CD4-positive, alpha-beta T cell treated with Interleukin-6 for 4 hours (primary cell): ENCODE results near the gene SCYGR4.
"Not testable (repeated sequence)": the region's sequence is repeated elsewhere in the genome, so short reads cannot be mapped to it uniquely, and the experiment has no call there.

Experiments
- DNase-seq: peaks from one replicate; pipeline ENCODE4 v3.0.0-alpha.2; 2020; ENCODE audit warnings: mixed read lengths

SCYGR4 gene

GRCh38 chr2:227617316-227618230, at the start of gene SCYGR4:
Gene SCYGR4, plus strand, starts transcription at chr2:227617498. Its CDS starts 0 bp downstream, at chr2:227617498.
- DNase-seq: no peak

GRCh38 chr2:227568852-227569169, 48.5 kb upstream of the SCYGR4 start:
- no peak for DNase-seq

GRCh38 chr2:227570615-227571014, 46.7 kb upstream of the SCYGR4 start:
- no peak for DNase-seq

- DNase-seq: no peak
Measured at GRCh38 chr2:227576110-227576509, 41.2 kb upstream of the SCYGR4 start.

- no peak for DNase-seq
Measured at GRCh38 chr2:227576812-227577211, 40.5 kb upstream of the SCYGR4 start.

GRCh38 chr2:227577555-227577954, 39.7 kb upstream of the SCYGR4 start:
- no peak for DNase-seq

GRCh38 chr2:227578642-227579041, 38.7 kb upstream of the SCYGR4 start:
- no peak for DNase-seq

- DNase-seq: no peak
Measured at GRCh38 chr2:227579791-227580190, 37.5 kb upstream of the SCYGR4 start.

- no peak for DNase-seq
Measured at GRCh38 chr2:227582369-227582768, 34.9 kb upstream of the SCYGR4 start.

GRCh38 chr2:227592694-227593387, 24.5 kb upstream of the SCYGR4 start:
- DNase-seq: no peak

GRCh38 chr2:227595797-227596196, 21.5 kb upstream of the SCYGR4 start:
- DNase-seq: no peak

- no peak for DNase-seq
Measured at GRCh38 chr2:227597036-227597435, 20.3 kb upstream of the SCYGR4 start.

GRCh38 chr2:227597998-227598397, 19.3 kb upstream of the SCYGR4 start:
- no peak for DNase-seq

GRCh38 chr2:227598835-227599503, 18.3 kb upstream of the SCYGR4 start, which contains the start of gene SCYGR2:
Gene SCYGR2, plus strand, starts transcription at chr2:227598893. Its CDS starts 0 bp downstream, at chr2:227598893.
- DNase-seq: not testable (repeated sequence)

GRCh38 chr2:227602358-227602757, 14.9 kb upstream of the SCYGR4 start:
- DNase-seq: no peak

GRCh38 chr2:227606476-227606875, 10.8 kb upstream of the SCYGR4 start:
- no peak for DNase-seq

GRCh38 chr2:227607941-227608340, 9.4 kb upstream of the SCYGR4 start:
- DNase-seq: no peak

- no peak for DNase-seq
Measured at GRCh38 chr2:227608561-227609338, 8.5 kb upstream of the SCYGR4 start.

- DNase-seq: no peak
Measured at GRCh38 chr2:227610123-227610522, 7.2 kb upstream of the SCYGR4 start.

- no peak for DNase-seq
Measured at GRCh38 chr2:227612546-227613271, 4.6 kb upstream of the SCYGR4 start.

GRCh38 chr2:227613272-227613660, 4.0 kb upstream of the SCYGR4 start:
- DNase-seq: no peak

- no peak for DNase-seq
Measured at GRCh38 chr2:227614246-227614645, 3.1 kb upstream of the SCYGR4 start.
